Astrocyte (in vitro differentiated cells and primary cell): Measurements from ENCODE around the gene RDM1. TPM values are rescaled to one million over a fixed set of nuclear protein-coding genes. Genes with fewer than 3 reads are reported as not detected.

Experiments used
- DNase-seq: peaks from one replicate; pipeline ENCODE4 v3.0.0-alpha.2; 2010; ENCODE audit warnings: low read depth
- FAIRE-seq: peaks from 2 replicates; lab custom pipeline; 2011; peaks lifted over from hg19 to GRCh38; lab: Jason Lieb, UNC
- H2AFZ ChIP-seq: 2 replicates; pipeline ENCODE4 v1.6.0; 2012; ENCODE audit warnings: low read depth, low read length, inconsistent platforms
- H3K27ac ChIP-seq: 2 replicates; pipeline ENCODE4 v1.5.1; 2011; ENCODE audit warnings: low read depth, low read length, inconsistent platforms
- H3K27me3 ChIP-seq: 2 replicates; pipeline ENCODE4 v1.6.0; 2011; ENCODE audit warnings: low read length, inconsistent platforms; ENCODE audit not compliant: insufficient read depth
- H3K36me3 ChIP-seq: 2 replicates; pipeline ENCODE4 v1.5.1; 2011; ENCODE audit warnings: low read length, inconsistent platforms; ENCODE audit not compliant: insufficient read depth
- H3K4me1 ChIP-seq: 2 replicates; pipeline ENCODE4 v1.5.1; 2011; ENCODE audit warnings: low read length, inconsistent platforms; ENCODE audit not compliant: insufficient read depth
- H3K4me2 ChIP-seq: 2 replicates; pipeline ENCODE4 v1.6.0; 2012; ENCODE audit warnings: low read length, inconsistent platforms
- H3K4me3 ChIP-seq: 2 replicates; pipeline ENCODE4 v1.5.1; 2011; ENCODE audit warnings: low read depth, mild to moderate bottlenecking, low read length, inconsistent platforms; ENCODE audit not compliant: insufficient read depth
- H3K79me2 ChIP-seq: 2 replicates; pipeline ENCODE4 v1.6.0; 2012; ENCODE audit warnings: mild to moderate bottlenecking, low read length, inconsistent platforms; ENCODE audit not compliant: insufficient read depth
- H3K9ac ChIP-seq: 2 replicates; pipeline ENCODE4 v1.6.0; 2012; ENCODE audit warnings: mild to moderate bottlenecking, low read length, inconsistent platforms
- H3K9me3 ChIP-seq: 2 replicates; pipeline ENCODE4 v1.5.1; 2012; ENCODE audit warnings: low read depth, mild to moderate bottlenecking, low read length, inconsistent platforms; ENCODE audit not compliant: insufficient read depth
- H4K20me1 ChIP-seq: 2 replicates; pipeline ENCODE4 v1.6.0; 2012; ENCODE audit warnings: low read length, inconsistent platforms; ENCODE audit not compliant: insufficient read depth
- H3K27ac Mint-ChIP-seq: one replicate; pipeline ENCODE4 v1.8.0; 2021; ENCODE audit warnings: mild to moderate bottlenecking, mixed read lengths; ENCODE audit not compliant: unreplicated experiment
- H3K27me3 Mint-ChIP-seq: one replicate; pipeline ENCODE4 v1.8.0; 2021; ENCODE audit warnings: low read depth, mixed read lengths; ENCODE audit not compliant: unreplicated experiment
- H3K36me3 Mint-ChIP-seq: one replicate; pipeline ENCODE4 v1.8.0; 2021; ENCODE audit warnings: low read depth, mixed read lengths; ENCODE audit not compliant: unreplicated experiment
- H3K4me1 Mint-ChIP-seq: one replicate; pipeline ENCODE4 v1.8.0; 2021; ENCODE audit warnings: low read depth, mixed read lengths; ENCODE audit not compliant: unreplicated experiment
- H3K4me3 Mint-ChIP-seq: one replicate; pipeline ENCODE4 v1.8.0; 2021; ENCODE audit warnings: mild to moderate bottlenecking, moderate library complexity, mixed read lengths; ENCODE audit not compliant: unreplicated experiment
- H3K9me3 Mint-ChIP-seq: one replicate; pipeline ENCODE4 v1.8.0; 2021; ENCODE audit warnings: mild to moderate bottlenecking, mixed read lengths; ENCODE audit not compliant: unreplicated experiment
- EZH2 ChIP-seq: IDR thresholded peaks from 2 replicates; pipeline ENCODE4 v1.6.1; 2012; ENCODE audit warnings: mild to moderate bottlenecking, low read length, inconsistent platforms; ENCODE audit not compliant: insufficient read depth
- total RNA-seq: library from RNA; stranded (reverse); gene quantifications from 2 replicates; pipeline ENCODE4 v1.2.1, GENCODE V29; 2021
- TF ChIP-seq, protein P1 (sequence below): IDR thresholded peaks from 2 replicates; pipeline ENCODE4 v1.5.1; 2011; ENCODE audit warnings: low read depth, mild to moderate bottlenecking, inconsistent platforms, low read length, moderate library complexity; ENCODE audit not compliant: insufficient read depth

RDM1 gene
- total RNA-seq, 1 donor from 2014 or later: not detected

DNA sequence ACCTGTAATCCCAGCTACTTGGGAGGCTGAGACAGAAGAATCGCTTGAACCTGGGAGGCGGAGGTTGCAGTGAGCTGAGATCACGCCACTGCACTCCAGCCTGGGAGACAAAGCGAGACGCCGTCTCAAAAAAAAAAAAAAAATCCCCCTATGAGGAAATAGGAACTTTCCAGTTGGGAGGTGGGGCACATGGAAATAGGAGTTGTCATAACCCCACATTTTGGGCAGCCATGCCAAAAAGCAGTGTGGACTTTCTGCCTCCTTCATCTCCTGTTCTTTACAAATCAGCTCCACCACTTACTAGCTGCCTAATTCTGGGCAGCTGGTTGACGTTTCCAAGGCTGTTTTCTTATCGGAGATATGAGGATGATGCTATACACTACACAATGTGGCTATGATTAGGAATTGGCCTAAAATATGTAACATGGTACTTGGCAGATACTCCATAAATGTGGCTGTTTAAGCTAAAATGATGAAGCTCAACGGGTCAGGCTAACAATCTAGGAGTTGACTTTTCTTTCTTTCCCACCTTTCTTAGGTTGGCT, 28.9 kb downstream of the RDM1 start:
- Histone ChIP-seq H3K4me2 (no peak overlapping the region), H3K27ac (no peak overlapping the region), H3K36me3 (no peaks in the 10 kb centered on the region), H3K4me1 (no peaks in the 10 kb centered on the region), H3K79me2 (no peaks in the 10 kb centered on the region), H4K20me1 (no peaks in the 10 kb centered on the region), H3K4me3 (no peak overlapping the region), H3K9me3 (no peaks in the 10 kb centered on the region), H3K9ac (no peak overlapping the region), H2AFZ (no peak overlapping the region), H3K27me3 (no peaks in the 10 kb centered on the region)
- Mint-ChIP-seq H3K4me1 (peaks cover 41% of the 10 kb centered on the region), H3K4me3 (no peak overlapping the region), H3K9me3 (no peaks in the 10 kb centered on the region), H3K36me3 (no peaks in the 10 kb centered on the region), H3K27ac (peak overlapping the region; percentile 88), H3K27me3 (peaks cover 8% of the 10 kb centered on the region)
- TF ChIP-seq EZH2: no peak
- TF ChIP-seq, protein P1, sequence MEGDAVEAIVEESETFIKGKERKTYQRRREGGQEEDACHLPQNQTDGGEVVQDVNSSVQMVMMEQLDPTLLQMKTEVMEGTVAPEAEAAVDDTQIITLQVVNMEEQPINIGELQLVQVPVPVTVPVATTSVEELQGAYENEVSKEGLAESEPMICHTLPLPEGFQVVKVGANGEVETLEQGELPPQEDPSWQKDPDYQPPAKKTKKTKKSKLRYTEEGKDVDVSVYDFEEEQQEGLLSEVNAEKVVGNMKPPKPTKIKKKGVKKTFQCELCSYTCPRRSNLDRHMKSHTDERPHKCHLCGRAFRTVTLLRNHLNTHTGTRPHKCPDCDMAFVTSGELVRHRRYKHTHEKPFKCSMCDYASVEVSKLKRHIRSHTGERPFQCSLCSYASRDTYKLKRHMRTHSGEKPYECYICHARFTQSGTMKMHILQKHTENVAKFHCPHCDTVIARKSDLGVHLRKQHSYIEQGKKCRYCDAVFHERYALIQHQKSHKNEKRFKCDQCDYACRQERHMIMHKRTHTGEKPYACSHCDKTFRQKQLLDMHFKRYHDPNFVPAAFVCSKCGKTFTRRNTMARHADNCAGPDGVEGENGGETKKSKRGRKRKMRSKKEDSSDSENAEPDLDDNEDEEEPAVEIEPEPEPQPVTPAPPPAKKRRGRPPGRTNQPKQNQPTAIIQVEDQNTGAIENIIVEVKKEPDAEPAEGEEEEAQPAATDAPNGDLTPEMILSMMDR: no peak
- DNase-seq: no peak
- no peak for FAIRE-seq

DNA sequence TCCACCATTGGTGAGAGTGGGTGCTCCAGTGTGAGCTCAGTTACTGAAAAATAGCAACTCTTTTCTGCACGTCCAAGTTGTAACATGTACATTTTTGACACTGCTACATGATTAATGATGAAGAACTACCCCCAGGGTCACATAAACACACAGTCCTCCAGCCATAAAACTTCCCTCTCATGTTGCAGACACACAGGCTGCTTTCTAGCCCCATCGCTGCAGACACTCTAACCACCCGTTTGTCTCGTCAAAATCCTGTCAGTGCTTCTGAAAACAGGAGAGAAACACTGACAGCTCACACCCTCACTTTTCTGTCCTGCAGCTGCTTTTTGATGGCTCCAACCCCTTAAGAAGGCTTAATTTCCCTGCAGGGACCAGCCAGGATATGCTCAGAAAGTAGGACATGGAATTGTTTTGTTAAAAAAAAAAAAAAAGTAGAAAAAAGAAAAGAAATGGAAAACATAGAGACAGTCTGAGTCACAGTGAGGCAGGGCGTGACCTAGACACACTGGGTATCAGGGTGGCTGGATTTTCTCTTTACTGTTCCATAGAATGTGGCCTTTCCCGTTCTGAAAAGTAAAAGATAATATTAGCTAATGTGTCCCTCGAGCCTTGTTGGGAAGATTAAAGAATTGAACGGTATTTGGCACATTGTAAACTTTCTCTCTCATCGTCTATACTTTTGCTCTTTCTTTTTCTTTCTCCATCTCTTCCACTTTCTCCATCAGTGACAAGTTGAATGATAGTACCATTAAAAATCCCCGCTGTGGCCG, 29.7 kb downstream of the RDM1 start:
- H3K79me2 ChIP-seq: no peaks in the 10 kb centered on the region
- H4K20me1 ChIP-seq: no peaks in the 10 kb centered on the region
- Mint-ChIP-seq H3K4me3 (no peak overlapping the region), H3K27me3 (peaks cover under 1% of the 10 kb centered on the region), H3K4me1 (peaks cover 44% of the 10 kb centered on the region), H3K36me3 (no peaks in the 10 kb centered on the region), H3K27ac (peak overlapping the region; percentile 88), H3K9me3 (no peaks in the 10 kb centered on the region)
- no peaks in the 10 kb centered on the region for H3K9me3 ChIP-seq
- H3K4me1 ChIP-seq: no peaks in the 10 kb centered on the region
- FAIRE-seq (no peak), DNase-seq (no peak)
- no peak overlapping the region for H3K9ac ChIP-seq
- H3K27ac ChIP-seq: no peak overlapping the region
- TF ChIP-seq, protein P1: no peak
- no peak for TF ChIP-seq EZH2
- H3K36me3 ChIP-seq: no peaks in the 10 kb centered on the region
- no peaks in the 10 kb centered on the region for H3K27me3 ChIP-seq
- no peak overlapping the region for H2AFZ ChIP-seq
- no peak overlapping the region for H3K4me3 ChIP-seq
- H3K4me2 ChIP-seq: no peak overlapping the region

DNA sequence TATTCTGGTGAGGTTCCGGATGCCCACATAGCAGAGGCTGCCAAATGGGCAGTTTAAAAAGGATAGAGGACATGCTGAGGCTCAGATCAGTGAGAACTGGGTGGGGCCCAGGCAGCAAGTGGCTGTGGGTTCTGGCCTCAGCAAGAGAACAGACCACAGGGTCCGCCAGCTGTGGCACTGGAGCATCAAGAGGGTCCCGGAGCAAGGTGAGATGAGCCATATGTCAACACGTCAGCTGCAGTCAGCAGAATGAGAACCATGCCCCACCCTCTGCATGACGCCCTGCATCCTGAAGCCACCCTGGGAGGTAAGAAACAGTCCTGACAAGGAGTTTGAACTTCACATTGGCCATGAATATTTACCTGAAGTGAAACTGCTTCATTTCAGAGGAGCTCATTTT, 30.3 kb downstream of the RDM1 start:
- Histone ChIP-seq H3K27me3 (no peaks in the 10 kb centered on the region), H3K79me2 (no peaks in the 10 kb centered on the region), H3K9ac (no peak overlapping the region), H3K4me2 (no peak overlapping the region), H3K36me3 (no peaks in the 10 kb centered on the region), H3K4me1 (peaks cover 2% of the 10 kb centered on the region), H2AFZ (no peak overlapping the region), H4K20me1 (no peaks in the 10 kb centered on the region), H3K9me3 (no peaks in the 10 kb centered on the region), H3K4me3 (no peak overlapping the region), H3K27ac (no peak overlapping the region)
- H3K4me1 Mint-ChIP-seq: peaks cover 50% of the 10 kb centered on the region
- H3K4me3 Mint-ChIP-seq: no peak overlapping the region
- no peaks in the 10 kb centered on the region for H3K27me3 Mint-ChIP-seq
- no peaks in the 10 kb centered on the region for H3K9me3 Mint-ChIP-seq
- FAIRE-seq (no peak), DNase-seq (no peak)
- no peak for TF ChIP-seq EZH2
- TF ChIP-seq, protein P1: no peak
- H3K36me3 Mint-ChIP-seq: no peaks in the 10 kb centered on the region
- H3K27ac Mint-ChIP-seq: no peak overlapping the region
